Measurements from ENCODE around the gene RECK.
A peak's percentile ranks its signal among the peaks of the same experiment; 100 is the strongest.
"Not testable (repeated sequence)": the region's sequence is repeated elsewhere in the genome, so short reads cannot be mapped to it uniquely, and the experiment has no call there.

RECK gene

GRCh38 chr9:36156116-36156515 is 119.4 kb downstream of the RECK start:
- DNase-seq (ENCODE audit: low read depth), result no peak

- DNase-seq (ENCODE audit: low read depth), result no peak
These were observed 121.4 kb downstream of the RECK start for GRCh38 chr9:36158122-36158521.

GRCh38 chr9:36158917-36159316 is 122.2 kb downstream of the RECK start:
- no peak for DNase-seq (ENCODE audit: low read depth)

GRCh38 chr9:36159509-36159908 is 122.8 kb downstream of the RECK start:
- not testable (repeated sequence) for DNase-seq (ENCODE audit: low read depth)

- DNase-seq (ENCODE audit: low read depth), result not testable (repeated sequence)
These were observed 123.4 kb downstream of the RECK start for GRCh38 chr9:36160126-36160525.

GRCh38 chr9:36161187-36161586 is 124.5 kb downstream of the RECK start:
- no peak for DNase-seq (ENCODE audit: low read depth)

- DNase-seq (ENCODE audit: low read depth), result no peak
These were observed 125.6 kb downstream of the RECK start for GRCh38 chr9:36162211-36162738.

GRCh38 chr9:36163049-36163785 is 126.5 kb downstream of the RECK start:
- no peak for DNase-seq (ENCODE audit: low read depth)

- peak; percentile 54 for DNase-seq (ENCODE audit: low read depth)
These were observed 127.1 kb downstream of the RECK start for GRCh38 chr9:36163786-36164170.

- no peak for DNase-seq (ENCODE audit: low read depth)
These were observed 127.7 kb downstream of the RECK start for GRCh38 chr9:36164372-36164771.

- DNase-seq (ENCODE audit: low read depth), result no peak
These were observed 128.3 kb downstream of the RECK start for GRCh38 chr9:36164989-36165388.

GRCh38 chr9:36165826-36166167 is 129.1 kb downstream of the RECK start:
- no peak for DNase-seq (ENCODE audit: low read depth)

GRCh38 chr9:36166168-36166927 is 129.6 kb downstream of the RECK start:
- DNase-seq (ENCODE audit: low read depth), result peak; percentile 67

GRCh38 chr9:36169166-36169565 is 132.5 kb downstream of the RECK start, which contains the start of gene CCIN:
Gene CCIN (plus strand): TSS chr9:36169388. CDS start chr9:36169503, 115 bp downstream.
- no peak for DNase-seq (ENCODE audit: low read depth)

- no peak for DNase-seq (ENCODE audit: low read depth)
These were observed 133.0 kb downstream of the RECK start for GRCh38 chr9:36169708-36170107.

GRCh38 chr9:36170531-36170930 is 133.8 kb downstream of the RECK start:
- DNase-seq (ENCODE audit: low read depth), result no peak

GRCh38 chr9:36173861-36174260 is 137.1 kb downstream of the RECK start:
- no peak for DNase-seq (ENCODE audit: low read depth)

Data from stromal cell of bone marrow (primary cell).